GM18951 (cell line): ENCODE measurements around the gene MED13L.
"Not testable (repeated sequence)": the region's sequence is repeated elsewhere in the genome, so short reads cannot be mapped to it uniquely, and the experiment has no call there.

Source experiments
- POLR2A ChIP-seq: IDR thresholded peaks from 4 replicates; pipeline ENCODE4 v1.6.1; 2011; ENCODE audit warnings: mild to moderate bottlenecking; ENCODE audit not compliant: insufficient read length, insufficient read depth; ENCODE audit errors: extremely low read depth
- in situ Hi-C: fragments of 300-500 bp; cut with MboI; formaldehyde crosslinking; loops from one replicate; pipeline ENCODE4 v1.12.0; 2022; ENCODE audit warnings: low sequenced_read_pairs, mixed read lengths, inconsistent platforms; ENCODE audit not compliant: unreplicated experiment

Gene MED13L

DNA sequence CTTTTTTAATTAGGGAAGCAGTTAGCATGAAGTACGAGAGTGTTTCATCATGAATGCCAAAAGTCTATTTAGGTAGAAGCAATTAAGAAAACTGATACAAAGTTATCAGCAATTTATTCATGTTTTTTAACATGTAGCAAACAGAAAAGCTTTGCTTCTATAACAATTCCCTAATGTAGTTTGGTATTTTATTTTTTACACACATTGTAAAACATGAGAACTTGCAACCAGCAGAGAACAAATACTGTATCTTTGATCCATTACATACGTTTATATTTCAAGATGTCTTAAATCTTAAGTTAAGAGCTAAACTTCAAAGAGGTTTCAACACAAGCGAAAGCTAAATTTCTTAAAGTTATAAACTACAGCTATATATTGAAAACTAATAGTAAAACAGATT lies 39.3 kb downstream of the MED13L start:
- TF ChIP-seq POLR2A = no peak
- in situ Hi-C loops = no loop called here

DNA sequence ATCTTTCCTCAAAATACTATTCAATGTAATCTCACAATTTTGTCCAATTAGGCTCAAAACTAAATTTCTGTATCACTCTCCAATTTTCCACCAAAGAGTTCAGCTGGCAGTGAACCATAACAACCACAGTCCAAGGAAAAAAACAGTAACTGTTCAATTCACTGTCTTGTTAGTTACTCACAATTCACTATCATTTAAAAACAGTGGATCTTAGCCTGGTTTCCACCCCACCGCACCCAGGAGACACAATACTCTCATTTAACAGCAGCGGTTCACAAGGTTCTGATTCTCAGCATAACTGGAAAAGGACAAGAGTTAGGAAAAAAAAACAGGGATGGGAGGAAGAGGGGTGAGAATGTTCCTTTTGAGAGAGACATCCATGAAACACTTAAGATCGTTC lies 40.5 kb downstream of the MED13L start:
- no peak for TF ChIP-seq POLR2A
- in situ Hi-C loops = no loop called here

DNA sequence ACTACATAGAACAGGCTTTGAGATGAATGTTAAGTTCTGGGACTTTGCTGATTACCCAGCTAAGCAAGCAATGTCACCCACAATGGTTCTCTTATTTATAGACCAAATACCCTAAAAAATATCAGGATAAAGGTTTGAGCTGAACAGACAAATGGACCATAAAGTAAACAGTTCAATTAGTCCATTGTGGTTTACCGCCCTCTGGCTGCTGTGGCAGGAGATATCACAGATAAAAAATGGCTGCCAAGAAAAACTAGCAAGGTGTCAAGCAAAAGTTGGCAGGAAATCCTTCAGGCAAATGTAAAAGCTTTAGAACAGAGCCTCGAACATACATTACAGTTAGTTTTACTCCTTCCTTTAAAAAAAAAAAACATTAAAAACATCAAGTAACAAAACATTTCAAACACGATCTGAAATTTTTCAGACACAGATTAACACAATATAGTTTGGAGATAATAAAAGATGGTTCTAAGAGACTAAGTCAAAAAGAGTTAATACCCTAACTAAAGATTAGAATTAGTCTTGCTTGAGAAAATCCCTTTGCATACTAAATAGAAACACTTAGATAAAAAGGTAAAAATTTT lies 41.3 kb downstream of the MED13L start:
- in situ Hi-C loops = no loop called here

DNA sequence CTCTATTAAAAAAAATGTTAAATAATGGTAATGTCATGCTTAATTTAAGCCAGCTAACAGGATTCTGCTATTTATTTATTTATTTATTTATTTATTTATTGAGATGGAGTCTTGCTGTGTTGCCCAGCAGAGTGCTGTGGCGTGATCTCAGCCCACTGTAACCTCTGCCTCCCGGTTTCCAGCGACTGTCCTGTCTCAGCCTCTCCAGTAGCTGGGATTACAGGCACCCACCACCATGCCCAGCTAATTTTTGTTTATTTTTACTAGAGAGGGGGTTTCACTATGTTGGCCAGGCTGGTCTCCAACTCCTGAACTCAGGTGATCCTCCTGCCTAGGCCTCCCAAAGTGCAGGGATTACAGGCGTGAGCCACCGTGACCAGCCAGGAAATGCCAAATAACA lies 43.3 kb downstream of the MED13L start:
- in situ Hi-C loops = not testable (repeated sequence)

More for the DNA sequence above, 41.3 kb downstream of the MED13L start:
- TF ChIP-seq POLR2A = no peak

DNA sequence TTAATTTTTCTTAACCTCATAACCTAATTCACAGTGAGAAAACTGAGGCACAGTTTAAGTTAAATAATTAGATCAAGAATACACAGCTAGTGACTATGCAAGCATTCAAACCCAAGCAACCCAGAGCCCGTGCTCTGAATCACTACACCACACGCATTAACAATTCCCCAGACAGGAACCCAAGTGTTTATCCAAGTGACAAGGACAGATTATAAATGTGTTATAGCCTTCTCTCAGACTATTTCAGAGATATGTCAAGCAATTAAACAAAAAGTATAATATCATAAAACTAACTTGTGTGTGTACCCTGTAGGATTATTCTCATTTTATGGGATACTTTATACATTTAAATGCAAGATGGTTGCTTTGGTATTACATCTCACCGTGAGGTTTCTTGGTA lies 43.8 kb downstream of the MED13L start:
- in situ Hi-C loops = no loop called here

DNA sequence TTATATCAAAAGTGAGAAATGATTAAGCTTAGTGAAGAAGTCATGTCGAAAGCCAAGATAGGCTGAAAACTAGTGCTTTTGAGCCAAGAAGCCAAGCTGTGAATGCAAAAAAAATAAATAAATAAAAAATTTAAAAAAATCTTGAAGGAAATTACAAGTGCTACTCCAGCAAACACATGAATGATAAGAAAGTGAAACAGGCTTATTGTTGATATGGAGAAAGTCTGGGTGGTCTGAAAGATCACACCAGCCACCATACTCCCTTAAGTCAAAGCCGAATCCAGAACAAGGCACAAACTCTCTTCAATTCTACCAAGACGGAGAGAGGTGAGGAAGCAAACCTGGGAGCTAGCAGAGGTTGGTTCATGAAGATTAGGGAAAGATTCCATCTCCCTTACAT lies 49.7 kb downstream of the MED13L start:
- in situ Hi-C loops = no loop called here
- TF ChIP-seq POLR2A = no peak

More for the DNA sequence above, 43.8 kb downstream of the MED13L start:
- no peak for TF ChIP-seq POLR2A

DNA sequence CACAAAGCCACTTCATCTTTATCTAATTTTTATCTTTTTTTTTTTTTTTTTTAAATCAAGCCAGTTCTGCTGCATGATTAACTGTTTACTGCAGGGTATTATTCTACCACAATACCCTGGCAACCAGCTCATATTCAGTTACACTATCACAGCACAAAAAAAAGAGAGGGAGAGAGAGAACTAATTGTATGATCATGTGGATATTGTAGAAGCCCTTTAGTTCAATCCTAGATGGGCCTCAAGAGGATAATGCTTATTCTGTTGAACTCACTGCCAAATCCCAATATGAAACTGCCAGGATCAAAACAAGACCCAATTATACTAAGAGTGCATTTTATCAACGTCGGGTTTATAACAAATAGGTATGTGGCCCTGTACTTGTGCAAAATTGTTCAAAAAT lies 51.5 kb downstream of the MED13L start:
- TF ChIP-seq POLR2A = no peak
- in situ Hi-C loops = no loop called here

DNA sequence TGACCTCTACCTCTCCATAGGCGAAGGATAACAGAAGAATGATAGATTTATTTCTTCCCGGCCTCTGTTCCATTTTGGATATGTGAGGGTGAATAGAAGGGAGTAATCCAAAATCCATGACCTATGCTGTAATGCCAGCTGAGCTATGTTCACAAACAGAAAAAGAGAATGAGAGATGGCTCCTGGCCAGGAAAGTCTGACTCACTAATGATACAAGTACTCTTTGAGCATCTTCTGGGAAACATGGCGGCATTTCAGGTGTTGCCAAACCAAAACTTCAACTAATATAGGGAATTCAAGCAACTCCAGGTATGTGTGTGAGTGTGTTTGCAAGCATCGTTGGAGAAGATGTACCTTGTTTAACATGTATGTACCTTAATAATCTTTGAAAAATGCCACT lies 55.1 kb downstream of the MED13L start:
- TF ChIP-seq POLR2A = no peak
- in situ Hi-C loops = no loop called here

DNA sequence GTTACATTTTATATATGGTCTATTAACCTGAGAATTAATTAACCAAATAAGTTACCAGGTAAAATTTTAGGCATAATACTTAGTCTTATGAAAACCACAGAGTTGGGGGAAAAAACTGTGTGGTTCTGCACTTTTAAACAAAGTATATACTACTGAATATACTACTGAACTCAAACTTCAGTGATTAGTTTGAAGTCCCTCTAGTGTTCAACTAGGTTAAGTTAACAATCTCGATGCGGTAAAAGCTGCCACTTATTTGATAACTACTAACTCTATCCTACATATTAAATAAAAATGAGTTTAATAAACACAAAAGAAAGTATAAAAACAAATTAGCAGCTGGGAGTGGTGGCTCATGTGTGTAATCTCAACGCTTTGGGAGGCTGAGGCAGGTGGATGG lies 56.7 kb downstream of the MED13L start:
- in situ Hi-C loops = no loop called here
- no peak for TF ChIP-seq POLR2A

DNA sequence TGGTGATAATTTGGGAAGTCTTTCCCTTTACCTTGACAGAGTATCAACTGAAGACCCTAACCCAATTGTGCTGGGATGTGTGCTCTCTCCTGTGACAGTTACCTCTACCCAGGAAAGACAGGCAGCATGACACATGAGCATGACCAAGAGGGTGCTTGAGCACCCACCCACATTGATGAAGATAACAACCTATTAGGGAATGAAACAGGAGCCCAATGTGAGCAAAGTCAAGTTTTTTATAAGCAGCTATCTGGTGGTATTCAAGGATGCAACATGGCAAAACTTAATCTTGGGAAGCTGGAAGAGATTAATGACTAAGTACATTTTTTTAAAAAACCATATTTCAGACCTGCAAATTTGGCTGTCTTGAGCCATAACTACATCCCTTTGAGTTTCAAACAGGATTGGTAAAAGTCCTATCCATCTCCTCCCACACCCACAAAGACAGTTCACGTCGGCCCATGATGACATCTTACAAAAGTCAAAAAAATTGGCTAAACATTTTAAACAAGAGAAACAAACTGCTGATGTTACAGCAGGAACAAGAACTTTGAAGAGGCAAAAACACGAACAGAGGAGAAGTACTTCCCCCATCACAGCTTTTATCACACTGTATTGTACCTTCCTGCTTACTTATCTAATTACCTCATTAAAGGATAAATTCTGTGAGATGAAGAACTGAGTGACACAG lies 60.3 kb downstream of the MED13L start:
- in situ Hi-C loops = no loop called here
- TF ChIP-seq POLR2A = no peak

DNA sequence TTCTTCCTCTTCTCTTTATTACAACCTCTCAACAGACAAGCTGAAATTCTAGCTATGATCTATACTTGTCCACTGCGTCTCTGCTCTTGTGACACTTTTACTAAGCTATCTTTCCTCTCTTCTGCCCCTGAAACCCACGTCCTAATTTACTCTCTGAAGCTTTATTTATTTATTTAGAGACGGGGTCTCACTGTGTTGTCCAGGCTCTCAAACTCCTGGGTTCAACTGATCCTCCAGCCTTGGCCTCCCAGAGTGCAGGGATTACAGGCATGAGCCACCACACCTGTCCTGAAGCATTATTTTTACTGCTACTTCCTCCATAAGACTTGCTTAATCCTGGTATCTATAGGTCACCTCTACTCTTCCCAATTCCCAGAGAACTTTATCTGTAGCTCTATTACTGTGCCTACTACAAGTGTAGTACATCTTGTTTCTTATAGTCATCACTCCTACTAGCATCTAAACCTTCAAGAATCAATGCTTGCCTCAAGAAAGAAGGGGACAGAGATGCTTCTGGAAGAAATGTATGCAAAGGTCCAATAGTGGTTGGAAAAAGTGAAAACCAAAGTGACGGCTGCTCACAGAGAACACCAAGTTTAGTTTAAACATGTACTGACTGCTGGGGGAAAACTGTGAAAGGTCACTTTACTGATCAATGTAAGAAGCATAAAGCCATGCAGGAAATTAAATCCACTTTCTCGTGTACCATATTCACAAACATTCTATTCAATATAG lies 61.3 kb downstream of the MED13L start:
- in situ Hi-C loops = no loop called here
- no peak for TF ChIP-seq POLR2A

DNA sequence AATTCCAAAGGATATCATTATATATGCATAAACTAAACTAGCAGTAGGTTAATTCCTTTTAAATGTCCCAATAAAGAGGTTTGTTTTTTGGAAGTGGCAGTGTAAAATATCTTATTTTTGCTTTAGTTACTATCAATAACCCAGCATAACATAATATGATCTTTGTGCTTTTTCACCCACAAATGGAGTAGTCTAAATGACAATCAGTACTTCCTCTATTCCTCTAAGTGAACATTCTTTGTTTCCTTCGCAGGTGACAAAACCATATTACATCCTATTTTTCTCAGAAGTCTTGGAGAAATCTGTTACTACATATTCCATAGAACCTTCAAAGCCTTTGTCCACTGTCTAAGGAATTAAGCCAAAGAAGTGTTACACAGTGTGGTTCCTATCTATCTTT lies 62.5 kb downstream of the MED13L start:
- in situ Hi-C loops = no loop called here
- no peak for TF ChIP-seq POLR2A

DNA sequence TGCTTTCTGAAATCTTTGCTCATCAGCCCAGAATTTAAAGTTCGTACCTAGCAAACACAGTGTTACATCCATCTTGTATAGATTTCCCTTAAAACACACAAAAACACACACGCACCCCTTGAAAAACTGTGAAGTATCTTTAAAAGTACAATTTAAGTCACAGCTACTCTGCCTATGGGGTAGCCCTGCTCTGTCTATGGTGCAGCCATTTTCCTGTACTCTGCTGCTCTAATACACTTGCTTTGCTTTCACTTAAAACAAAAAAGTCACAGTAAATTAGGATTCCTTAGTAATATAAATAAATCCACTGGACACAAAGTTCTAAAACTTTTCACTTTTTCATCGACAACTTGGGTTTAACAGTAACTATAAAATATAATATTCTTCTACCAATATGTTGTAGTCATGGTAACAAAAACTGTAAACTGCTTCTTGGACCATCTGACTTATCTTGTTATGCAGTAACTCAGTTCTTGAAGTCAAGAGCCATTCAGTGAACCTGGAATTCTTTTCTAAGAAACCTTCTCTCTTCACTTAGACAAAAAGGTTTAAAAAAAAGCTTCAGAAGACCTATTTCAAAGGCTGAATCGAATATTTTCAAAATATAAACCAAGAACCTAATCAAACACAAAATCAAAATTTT lies 63.5 kb downstream of the MED13L start:
- in situ Hi-C loops = no loop called here
- TF ChIP-seq POLR2A = no peak
